Measurements from ENCODE around the gene PRPSAP1.
"Not testable (repeated sequence)": the region's sequence is repeated elsewhere in the genome, so short reads cannot be mapped to it uniquely, and the experiment has no call there.

Gene PRPSAP1

GRCh38 chr17:76309461-76309860 lies 44.3 kb downstream of the PRPSAP1 start:
- Histone ChIP-seq H3K4me3 (ENCODE audit: low read depth, low read length) (no peak overlapping the region), H3K27me3 (replicated peaks) (no peaks in the 10 kb centered on the region), H3K36me3 (replicated peaks) (peaks cover 43% of the 10 kb centered on the region), H3K27ac (no peak overlapping the region)
- in situ Hi-C loops (cut with HindIII; ENCODE audit: low pct_ligation_motif_present, low sequenced_read_pairs), result no loop called here
- DNase-seq, result no peak
- no peak for TF ChIP-seq CTCF (IDR thresholded peaks at IDR 0.05; ENCODE audit: low read depth, low read length, missing control alignments)

DNA sequence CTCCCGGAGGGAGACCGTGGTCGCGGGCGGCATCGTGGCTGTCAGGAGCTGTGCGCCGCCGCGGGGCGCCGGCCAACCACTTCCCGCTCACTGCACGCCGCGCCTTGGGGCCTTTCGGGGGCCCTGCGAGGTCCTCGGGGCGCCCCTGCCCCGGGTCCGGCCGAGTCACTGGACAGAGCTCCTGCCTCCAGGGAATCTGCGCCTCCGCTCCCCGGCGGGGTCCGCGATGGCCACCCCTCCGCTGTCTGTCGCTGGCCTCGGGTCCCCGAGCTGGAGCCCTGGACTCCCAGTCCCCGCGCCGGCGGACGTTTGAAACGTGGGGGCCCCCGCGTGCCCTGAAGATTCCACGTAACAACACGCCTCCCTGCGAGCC lies 45.8 kb downstream of the PRPSAP1 start, which contains the start of gene QRICH2:
Gene QRICH2, minus strand, starts transcription at position 311 of the 373 bp plus-strand sequence. Its CDS starts 278 bp downstream, at position 33.
- no peak for DNase-seq
- Histone ChIP-seq H3K27me3 (replicated peaks) (no peaks in the 10 kb centered on the region), H3K36me3 (replicated peaks) (peaks cover 31% of the 10 kb centered on the region), H3K27ac (no peak within 1 kb of the TSS), H3K4me3 (ENCODE audit: low read depth, low read length) (no peak within 1 kb of the TSS)
- in situ Hi-C loops (cut with HindIII; ENCODE audit: low pct_ligation_motif_present, low sequenced_read_pairs), result no loop called here
- no peak for TF ChIP-seq CTCF (IDR thresholded peaks at IDR 0.05; ENCODE audit: low read depth, low read length, missing control alignments)

- Histone ChIP-seq H3K27ac (no peak overlapping the region), H3K27me3 (replicated peaks) (no peaks in the 10 kb centered on the region), H3K4me3 (ENCODE audit: low read depth, low read length) (no peak overlapping the region), H3K36me3 (replicated peaks) (peaks cover 26% of the 10 kb centered on the region)
- no peak for DNase-seq
- no peak for TF ChIP-seq CTCF (IDR thresholded peaks at IDR 0.05; ENCODE audit: low read depth, low read length, missing control alignments)
- in situ Hi-C loops (cut with HindIII; ENCODE audit: low pct_ligation_motif_present, low sequenced_read_pairs), result no loop called here
Measured at GRCh38 chr17:76307299-76307965, 46.3 kb downstream of the PRPSAP1 start.

DNA sequence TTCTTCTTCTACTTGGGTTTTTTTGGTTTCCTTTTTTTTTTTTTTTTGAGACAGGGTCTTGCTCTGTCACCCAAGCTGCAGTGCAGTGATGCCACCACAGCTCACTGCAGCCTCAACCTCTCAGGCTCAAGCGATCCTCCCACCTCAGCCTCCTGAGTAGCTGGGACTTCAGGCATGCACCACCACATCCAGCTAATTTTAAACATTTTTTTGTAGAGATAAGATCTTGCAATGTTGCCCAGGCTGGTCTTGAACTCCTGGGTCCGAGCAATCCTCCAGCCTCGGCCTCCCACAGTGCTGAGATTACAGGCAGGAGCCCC lies 48.6 kb downstream of the PRPSAP1 start:
- peaks cover 12% of the 10 kb centered on the region for H3K36me3 ChIP-seq (replicated peaks)
- in situ Hi-C loops (cut with HindIII; ENCODE audit: low pct_ligation_motif_present, low sequenced_read_pairs); DNase-seq; H3K4me3 ChIP-seq (ENCODE audit: low read depth, low read length); H3K27me3 ChIP-seq (replicated peaks); H3K27ac ChIP-seq: not testable (repeated sequence)

DNA sequence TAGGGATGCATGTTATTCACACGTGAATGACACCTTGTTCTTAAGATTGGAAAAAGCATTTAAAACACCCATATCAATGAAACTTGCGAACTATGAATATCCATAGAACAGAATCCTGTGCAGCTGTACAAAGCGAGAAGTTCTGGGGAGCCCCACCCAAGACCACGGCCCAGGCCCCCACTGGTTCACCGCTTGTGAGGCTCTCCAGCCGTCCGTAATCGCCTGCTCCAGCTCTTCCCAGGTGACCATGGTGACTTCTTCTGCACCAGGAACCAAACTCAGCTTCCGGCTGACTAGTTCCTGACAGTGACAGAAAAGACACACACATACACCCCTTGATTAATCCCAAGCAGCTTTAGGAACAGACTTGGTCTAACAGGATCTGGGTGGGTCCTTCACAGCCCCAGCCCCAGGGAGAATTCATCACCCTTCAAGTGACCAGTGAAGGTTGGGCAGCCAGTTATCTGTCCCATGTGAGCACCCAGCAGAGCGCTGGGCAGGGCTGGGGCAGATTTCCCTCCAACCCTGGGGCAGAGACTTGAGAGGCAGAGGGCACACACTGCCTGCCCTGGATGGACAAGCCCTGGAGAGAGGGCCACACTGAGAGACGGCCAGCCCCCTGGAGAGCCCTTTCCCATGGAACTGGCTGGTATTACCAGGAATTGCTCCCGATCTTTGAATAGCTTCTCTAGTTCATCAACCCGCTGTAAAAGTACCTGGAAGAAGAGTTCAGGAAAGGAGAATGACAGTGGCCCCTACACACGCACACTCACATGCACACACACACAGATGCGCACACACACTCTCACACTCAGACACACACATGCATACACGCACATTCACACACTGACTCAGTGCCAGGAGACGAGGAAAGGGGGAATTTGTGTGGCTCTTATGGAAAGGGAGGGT lies 49.2 kb downstream of the PRPSAP1 start:
- in situ Hi-C loops (cut with HindIII; ENCODE audit: low pct_ligation_motif_present, low sequenced_read_pairs), result no loop called here
- DNase-seq, result no peak
- Histone ChIP-seq H3K4me3 (ENCODE audit: low read depth, low read length) (no peak overlapping the region), H3K36me3 (replicated peaks) (peaks cover 12% of the 10 kb centered on the region), H3K27me3 (replicated peaks) (no peaks in the 10 kb centered on the region), H3K27ac (no peak overlapping the region)
- TF ChIP-seq CTCF (IDR thresholded peaks at IDR 0.05; ENCODE audit: low read depth, low read length, missing control alignments), result no peak

GRCh38 chr17:76297436-76297835 lies 56.3 kb downstream of the PRPSAP1 start:
- no peak overlapping the region for H3K4me3 ChIP-seq (ENCODE audit: low read depth, low read length)
- in situ Hi-C loops (cut with HindIII; ENCODE audit: low pct_ligation_motif_present, low sequenced_read_pairs), result no loop called here
- no peak overlapping the region for H3K27ac ChIP-seq
- DNase-seq, result no peak
- peaks cover 7% of the 10 kb centered on the region for H3K36me3 ChIP-seq (replicated peaks)
- H3K27me3 ChIP-seq (replicated peaks), result no peaks in the 10 kb centered on the region
- TF ChIP-seq CTCF (IDR thresholded peaks at IDR 0.05; ENCODE audit: low read depth, low read length, missing control alignments), result no peak
